ENCODE results near the gene RNLS.

RNLS gene

GRCh38 chr10:88342733-88343310 lies 240.3 kb downstream of the RNLS start:
- H3K4me3 ChIP-seq (ENCODE audit: low read length), result no peak overlapping the region
- no peak for TF ChIP-seq CTCF (conservative IDR thresholded peaks at IDR 0.05; ENCODE audit: low read length)
- DNase-seq (ENCODE audit: low read depth), result no peak

DNA sequence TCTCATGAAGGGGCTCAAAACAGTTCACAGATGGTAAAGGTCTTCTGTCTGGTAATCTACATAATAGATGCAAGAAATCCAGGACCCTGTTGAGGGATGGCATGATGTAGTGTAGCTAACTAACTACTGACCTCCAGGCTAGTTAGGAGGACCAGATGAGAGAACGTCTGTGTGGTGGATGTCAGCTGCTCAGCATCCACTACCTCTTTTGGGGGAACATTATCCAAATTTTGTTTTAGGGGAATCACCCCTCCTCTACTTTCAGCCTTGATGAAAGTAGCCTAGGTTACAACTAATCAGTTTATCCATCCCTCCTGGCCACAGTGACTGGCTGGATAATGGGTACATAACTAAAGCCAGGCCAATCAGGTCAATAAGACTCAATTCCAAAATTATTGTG lies 246.0 kb downstream of the RNLS start:
- no peak for DNase-seq (ENCODE audit: low read depth)
- TF ChIP-seq CTCF (conservative IDR thresholded peaks at IDR 0.05; ENCODE audit: low read length), result no peak
- H3K4me3 ChIP-seq (ENCODE audit: low read length), result no peak overlapping the region

DNA sequence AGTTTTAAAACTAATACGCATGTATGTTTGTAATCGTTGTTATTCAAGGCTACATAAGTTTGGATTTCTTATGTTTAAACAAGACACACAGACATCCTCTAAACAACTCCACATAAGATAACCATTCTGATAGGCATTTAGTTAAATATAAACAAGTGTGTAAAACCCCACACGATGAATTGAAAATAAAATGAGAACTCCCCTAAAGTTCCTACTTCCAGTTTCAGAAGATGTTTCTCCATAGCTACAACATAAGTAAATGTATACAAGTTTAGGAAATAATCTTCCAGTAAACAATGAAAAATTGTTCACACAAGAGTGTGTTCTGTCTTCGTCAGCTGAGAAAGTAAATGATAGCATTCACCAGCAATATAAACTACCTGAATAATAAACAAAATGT lies 246.8 kb downstream of the RNLS start:
- H3K4me3 ChIP-seq (ENCODE audit: low read length), result no peak overlapping the region
- TF ChIP-seq CTCF (conservative IDR thresholded peaks at IDR 0.05; ENCODE audit: low read length), result no peak
- no peak for DNase-seq (ENCODE audit: low read depth)

- DNase-seq (ENCODE audit: low read depth), result no peak
- no peak overlapping the region for H3K4me3 ChIP-seq (ENCODE audit: low read length)
- TF ChIP-seq CTCF (conservative IDR thresholded peaks at IDR 0.05; ENCODE audit: low read length), result no peak
Observed at GRCh38 chr10:88333248-88333630, 249.9 kb downstream of the RNLS start.

GRCh38 chr10:88332503-88333247 lies 250.4 kb downstream of the RNLS start:
- no peak for TF ChIP-seq CTCF (conservative IDR thresholded peaks at IDR 0.05; ENCODE audit: low read length)
- H3K4me3 ChIP-seq (ENCODE audit: low read length), result no peak overlapping the region
- no peak for DNase-seq (ENCODE audit: low read depth)

- H3K4me3 ChIP-seq (ENCODE audit: low read length), result no peak overlapping the region
- TF ChIP-seq CTCF (conservative IDR thresholded peaks at IDR 0.05; ENCODE audit: low read length), result no peak
- DNase-seq (ENCODE audit: low read depth), result no peak
Observed at GRCh38 chr10:88330174-88330573, 252.9 kb downstream of the RNLS start.
